ENCODE results near the gene KCNJ9. TPM values are rescaled to one million over a fixed set of nuclear protein-coding genes. Genes with fewer than 3 reads are reported as not detected.

The KCNJ9 gene
- total RNA-seq, 2 experiments from 2014 or later: not detected

DNA sequence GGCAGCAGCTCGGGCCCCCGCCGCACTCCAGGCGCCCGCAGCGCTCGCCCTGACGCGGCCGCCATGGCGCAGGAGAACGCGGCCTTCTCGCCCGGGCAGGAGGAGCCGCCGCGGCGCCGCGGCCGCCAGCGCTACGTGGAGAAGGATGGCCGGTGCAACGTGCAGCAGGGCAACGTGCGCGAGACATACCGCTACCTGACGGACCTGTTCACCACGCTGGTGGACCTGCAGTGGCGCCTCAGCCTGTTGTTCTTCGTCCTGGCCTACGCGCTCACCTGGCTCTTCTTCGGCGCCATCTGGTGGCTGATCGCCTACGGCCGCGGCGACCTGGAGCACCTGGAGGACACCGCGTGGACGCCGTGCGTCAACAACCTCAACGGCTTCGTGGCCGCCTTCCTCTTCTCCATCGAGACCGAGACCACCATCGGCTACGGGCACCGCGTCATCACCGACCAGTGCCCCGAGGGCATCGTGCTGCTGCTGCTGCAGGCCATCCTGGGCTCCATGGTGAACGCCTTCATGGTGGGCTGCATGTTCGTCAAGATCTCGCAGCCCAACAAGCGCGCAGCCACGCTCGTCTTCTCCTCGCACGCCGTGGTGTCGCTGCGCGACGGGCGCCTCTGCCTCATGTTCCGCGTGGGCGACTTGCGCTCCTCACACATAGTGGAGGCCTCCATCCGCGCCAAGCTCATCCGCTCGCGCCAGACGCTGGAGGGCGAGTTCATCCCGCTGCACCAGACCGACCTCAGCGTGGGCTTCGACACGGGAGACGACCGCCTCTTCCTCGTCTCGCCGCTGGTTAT, 2.8 kb downstream of the KCNJ9 start:
- peaks cover 18% of the 10 kb centered on the region for H3K36me3 ChIP-seq (ENCODE audit: insufficient read depth, low read length)

DNA sequence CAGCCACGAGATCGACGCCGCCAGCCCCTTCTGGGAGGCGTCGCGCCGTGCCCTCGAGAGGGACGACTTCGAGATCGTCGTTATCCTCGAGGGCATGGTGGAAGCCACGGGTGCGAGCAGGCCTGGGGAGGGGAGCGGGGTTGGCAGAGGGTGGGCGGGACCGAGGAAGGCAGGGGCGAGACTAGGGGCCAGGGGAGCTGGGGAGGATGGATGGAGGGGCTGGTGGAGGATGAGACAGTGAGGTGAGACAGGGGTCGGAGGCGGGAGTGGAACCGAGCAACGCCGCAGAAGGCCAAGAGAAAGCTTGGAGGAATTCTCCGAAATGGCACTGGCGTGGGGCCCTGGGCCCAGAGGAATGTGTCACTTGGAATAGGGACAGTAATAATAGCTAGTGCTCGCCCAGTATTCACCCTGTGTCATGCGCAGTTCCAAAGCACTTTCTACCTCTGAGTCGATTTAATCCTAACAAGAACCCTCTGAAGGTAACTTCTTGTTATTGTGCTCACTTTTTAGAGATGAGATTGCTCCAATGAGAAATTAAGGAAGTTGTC, 3.5 kb downstream of the KCNJ9 start:
- no peak overlapping the region for H3K27ac Mint-ChIP-seq
- POLR2A ChIA-PET: interaction anchor here (1.8 kb wide), 1 partner anchor 12 kb away, joined by 23 read pairs; the partner anchor contains the start of gene IGSF8

More for the DNA sequence above, 2.8 kb downstream of the KCNJ9 start:
- H3K4me3 ChIP-seq (ENCODE audit: low read length): peak overlapping the region; percentile 34
- Mint-ChIP-seq H3K9me3 (no peaks in the 10 kb centered on the region), H3K36me3 (ENCODE audit: low read depth) (peaks cover 27% of the 10 kb centered on the region), H3K27me3 (peaks cover 41% of the 10 kb centered on the region), H3K4me3 (peak overlapping the region; percentile 80), H3K27ac (no peak overlapping the region), H3K4me1 (ENCODE audit: low read depth) (peaks cover 17% of the 10 kb centered on the region)
- ChIA-PET CTCF (interaction anchor here (0.7 to 4.1 kb wide), 4 partner anchors 9 to 38 kb away, joined by 3 to 33 read pairs (median 26); partner anchors contain the start of gene IGSF8), POLR2A (interaction anchor here (1.1 to 1.8 kb wide), 3 partner anchors 13 to 37 kb away, joined by 5 to 23 read pairs (median 5); partner anchors contain the start of gene IGSF8)
- TF ChIP-seq, protein P1, sequence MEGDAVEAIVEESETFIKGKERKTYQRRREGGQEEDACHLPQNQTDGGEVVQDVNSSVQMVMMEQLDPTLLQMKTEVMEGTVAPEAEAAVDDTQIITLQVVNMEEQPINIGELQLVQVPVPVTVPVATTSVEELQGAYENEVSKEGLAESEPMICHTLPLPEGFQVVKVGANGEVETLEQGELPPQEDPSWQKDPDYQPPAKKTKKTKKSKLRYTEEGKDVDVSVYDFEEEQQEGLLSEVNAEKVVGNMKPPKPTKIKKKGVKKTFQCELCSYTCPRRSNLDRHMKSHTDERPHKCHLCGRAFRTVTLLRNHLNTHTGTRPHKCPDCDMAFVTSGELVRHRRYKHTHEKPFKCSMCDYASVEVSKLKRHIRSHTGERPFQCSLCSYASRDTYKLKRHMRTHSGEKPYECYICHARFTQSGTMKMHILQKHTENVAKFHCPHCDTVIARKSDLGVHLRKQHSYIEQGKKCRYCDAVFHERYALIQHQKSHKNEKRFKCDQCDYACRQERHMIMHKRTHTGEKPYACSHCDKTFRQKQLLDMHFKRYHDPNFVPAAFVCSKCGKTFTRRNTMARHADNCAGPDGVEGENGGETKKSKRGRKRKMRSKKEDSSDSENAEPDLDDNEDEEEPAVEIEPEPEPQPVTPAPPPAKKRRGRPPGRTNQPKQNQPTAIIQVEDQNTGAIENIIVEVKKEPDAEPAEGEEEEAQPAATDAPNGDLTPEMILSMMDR (IDR thresholded peaks at IDR 0.05): peak; percentile 80
- DNase-seq: peak; percentile 59 to 88 (median 75)
- peak; percentile 78 for ATAC-seq (ENCODE audit: poor library complexity)
- peaks cover 0 to 3% of the 10 kb centered on the region in 2 experiments for H3K9me3 ChIP-seq (ENCODE audit: control insufficient read depth in 1 of 2, insufficient read depth in 1 of 2, low read length in 2 of 2)
- intact Hi-C loops (cut with DNase I, micrococcal nuclease): loop anchor here (2.0 to 5.0 kb wide), 3 partner anchors 37 to 147 kb away; no protein-coding TSS in a partner anchor
- no peak overlapping the region for H3K27ac ChIP-seq (ENCODE audit: low read depth in 1 of 2, low read length in 2 of 2)
- H3K4me1 ChIP-seq (ENCODE audit: insufficient read depth, low read length): peaks cover 15% of the 10 kb centered on the region
- H3K27me3 ChIP-seq (ENCODE audit: control insufficient read depth in 1 of 2, insufficient read depth in 2 of 2, low read length in 2 of 2): peaks cover 33 to 39% of the 10 kb centered on the region in 2 experiments

More for the DNA sequence above, 3.5 kb downstream of the KCNJ9 start:
- peaks cover 24% of the 10 kb centered on the region for H3K36me3 ChIP-seq (ENCODE audit: insufficient read depth, low read length)
- Mint-ChIP-seq H3K4me3 (no peak overlapping the region), H3K27me3 (peaks cover 34% of the 10 kb centered on the region), H3K9me3 (no peaks in the 10 kb centered on the region), H3K36me3 (ENCODE audit: low read depth) (peaks cover 34% of the 10 kb centered on the region), H3K4me1 (ENCODE audit: low read depth) (peaks cover 18% of the 10 kb centered on the region)
- no peak overlapping the region for H3K27ac ChIP-seq (ENCODE audit: low read depth in 1 of 2, low read length in 2 of 2)
- no peak overlapping the region for H3K4me3 ChIP-seq (ENCODE audit: low read length)
- TF ChIP-seq, protein P1 (IDR thresholded peaks at IDR 0.05): no peak
- intact Hi-C loops (cut with DNase I, micrococcal nuclease): loop anchor here (1.0 to 5.0 kb wide), 5 partner anchors 38 to 167 kb away; no protein-coding TSS in a partner anchor
- CTCF ChIA-PET: interaction anchor here (1.2 to 4.1 kb wide), 9 partner anchors 12 to 357 kb away, joined by 3 to 33 read pairs (median 8); partner anchors contain the start of genes IGSF8 and PIGM
- H3K27me3 ChIP-seq (ENCODE audit: control insufficient read depth in 1 of 2, insufficient read depth in 2 of 2, low read length in 2 of 2): peaks cover 33% of the 10 kb centered on the region in 2 experiments
- peaks cover 15% of the 10 kb centered on the region for H3K4me1 ChIP-seq (ENCODE audit: insufficient read depth, low read length)
- ATAC-seq (ENCODE audit: poor library complexity) (no peak), DNase-seq (no peak)
- peaks cover 0 to 3% of the 10 kb centered on the region in 2 experiments for H3K9me3 ChIP-seq (ENCODE audit: control insufficient read depth in 1 of 2, insufficient read depth in 1 of 2, low read length in 2 of 2)
